Caco-2 (cell line): ENCODE results near the gene METTL25. TPM values are rescaled to one million over a fixed set of nuclear protein-coding genes. Genes with fewer than 3 reads are reported as not detected.

Source experiments
- BruUV-seq: library from RNA; stranded (reverse); fragments of 400-500 nt; replicated peaks from 2 replicates; lab custom pipeline; 2021; lab: Mats Ljungman, UMichigan
- CTCF ChIA-PET: fragments of 300-600 bp; sonication (Branson Sonifier 250); formaldehyde crosslinking; loops from one replicate; lab custom pipeline; 2022; ENCODE audit warnings: antibody characterized with exemption; lab: Charles Lee
- POLR2A ChIA-PET: fragments of 300-600 bp; sonication (Branson Sonifier 250); formaldehyde crosslinking; loops from one replicate; lab custom pipeline; 2022; ENCODE audit warnings: antibody characterized with exemption; lab: Charles Lee
- DNase-seq, 2 experiments: peaks; one replicate each; pipeline versions ENCODE4 v3.0.0 to v3.0.0-alpha.2; 2020 to 2022
- H3K27me3 ChIP-seq: replicated peaks from 2 replicates; pipeline ENCODE4 v1.6.0; 2011; ENCODE audit warnings: low read length; ENCODE audit not compliant: control insufficient read depth, insufficient read depth
- H3K36me3 ChIP-seq: 2 replicates; pipeline ENCODE4 v1.5.1; 2011; ENCODE audit warnings: low read length; ENCODE audit not compliant: control insufficient read depth, insufficient read depth
- H3K4me1 ChIP-seq: fragments of 250-450 bp; sonication (Bioruptor Pico); 2 replicates; pipeline ENCODE4 v1.5.1; 2020; ENCODE audit warnings: mild to moderate bottlenecking
- H3K4me3 ChIP-seq: 2 replicates; pipeline ENCODE4 v1.5.1; 2011; ENCODE audit warnings: low read depth, mild to moderate bottlenecking, control low read depth, low read length
- H3K9me3 ChIP-seq: fragments of 250-450 bp; sonication (Bioruptor Pico); 2 replicates; pipeline ENCODE4 v1.5.1; 2020; ENCODE audit warnings: mild to moderate bottlenecking, moderate library complexity
- H3K27ac Mint-ChIP-seq: one replicate; pipeline ENCODE4 v1.8.0; 2022; ENCODE audit warnings: mixed read lengths; ENCODE audit not compliant: unreplicated experiment
- H3K27me3 Mint-ChIP-seq: one replicate; pipeline ENCODE4 v1.8.0; 2022; ENCODE audit warnings: mixed read lengths; ENCODE audit not compliant: insufficient read depth, unreplicated experiment
- H3K36me3 Mint-ChIP-seq: one replicate; pipeline ENCODE4 v1.8.0; 2022; ENCODE audit warnings: mild to moderate bottlenecking, mixed read lengths; ENCODE audit not compliant: insufficient read depth, unreplicated experiment
- H3K4me1 Mint-ChIP-seq: one replicate; pipeline ENCODE4 v1.8.0; 2022; ENCODE audit warnings: low read depth, mixed read lengths; ENCODE audit not compliant: unreplicated experiment
- H3K4me3 Mint-ChIP-seq: one replicate; pipeline ENCODE4 v1.8.0; 2022; ENCODE audit warnings: mild to moderate bottlenecking, moderate library complexity, mixed read lengths; ENCODE audit not compliant: unreplicated experiment
- H3K9me3 Mint-ChIP-seq: one replicate; pipeline ENCODE4 v1.8.0; 2022; ENCODE audit warnings: mixed read lengths; ENCODE audit not compliant: unreplicated experiment
- intact Hi-C: fragments of 100-400 bp; cut with micrococcal nuclease; formaldehyde crosslinking; loops from one replicate; pipeline ENCODE4 v1.10.0; 2022; ENCODE audit not compliant: unreplicated experiment
- total RNA-seq: library from RNA; stranded (reverse); gene quantifications from 2 replicates; pipeline ENCODE4 v1.2.3, GENCODE V29; 2022
- TF ChIP-seq, protein P1 (sequence below), 2 experiments: fragments of 200-600 bp in 1 of 2; IDR thresholded peaks; 1 replicate in 1 of 2; 2 replicates in 1 of 2; pipeline versions ENCODE4 v1.5.1 to v1.8.0; 2011 to 2022; ENCODE audit warnings: antibody characterized with exemption in 1 of 2, control low read depth in 1 of 2, inconsistent platforms in 1 of 2, low read depth in 1 of 2, low read length in 1 of 2, mild to moderate bottlenecking in 1 of 2, moderate library complexity in 1 of 2; ENCODE audit not compliant: insufficient read depth in 1 of 2, severe bottlenecking in 1 of 2, unreplicated experiment in 1 of 2

Gene METTL25
- total RNA-seq, 1 experiment from 2014 or later = 8.4 TPM

DNA sequence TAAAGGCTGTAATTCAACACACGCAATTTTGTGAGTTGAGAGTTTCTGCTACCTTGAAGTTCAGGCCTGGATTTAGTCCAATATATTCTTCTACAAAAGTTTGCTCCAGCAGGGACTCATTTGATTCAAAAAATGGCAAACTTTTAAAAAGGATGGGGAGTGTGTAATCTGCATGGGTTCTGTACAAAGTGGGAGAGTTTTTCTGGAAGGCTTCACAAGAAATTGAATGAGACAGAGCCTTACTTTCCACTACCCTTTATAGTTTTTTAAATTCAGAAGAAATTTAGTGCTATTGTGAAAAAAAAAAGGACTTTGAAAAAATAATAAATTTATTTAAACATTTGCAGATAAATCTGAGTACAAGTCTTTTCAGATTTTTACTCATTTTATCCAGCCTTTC lies 116.9 kb downstream of the METTL25 start:
- TF ChIP-seq, protein P1, sequence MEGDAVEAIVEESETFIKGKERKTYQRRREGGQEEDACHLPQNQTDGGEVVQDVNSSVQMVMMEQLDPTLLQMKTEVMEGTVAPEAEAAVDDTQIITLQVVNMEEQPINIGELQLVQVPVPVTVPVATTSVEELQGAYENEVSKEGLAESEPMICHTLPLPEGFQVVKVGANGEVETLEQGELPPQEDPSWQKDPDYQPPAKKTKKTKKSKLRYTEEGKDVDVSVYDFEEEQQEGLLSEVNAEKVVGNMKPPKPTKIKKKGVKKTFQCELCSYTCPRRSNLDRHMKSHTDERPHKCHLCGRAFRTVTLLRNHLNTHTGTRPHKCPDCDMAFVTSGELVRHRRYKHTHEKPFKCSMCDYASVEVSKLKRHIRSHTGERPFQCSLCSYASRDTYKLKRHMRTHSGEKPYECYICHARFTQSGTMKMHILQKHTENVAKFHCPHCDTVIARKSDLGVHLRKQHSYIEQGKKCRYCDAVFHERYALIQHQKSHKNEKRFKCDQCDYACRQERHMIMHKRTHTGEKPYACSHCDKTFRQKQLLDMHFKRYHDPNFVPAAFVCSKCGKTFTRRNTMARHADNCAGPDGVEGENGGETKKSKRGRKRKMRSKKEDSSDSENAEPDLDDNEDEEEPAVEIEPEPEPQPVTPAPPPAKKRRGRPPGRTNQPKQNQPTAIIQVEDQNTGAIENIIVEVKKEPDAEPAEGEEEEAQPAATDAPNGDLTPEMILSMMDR (IDR thresholded peaks at IDR 0.05; ENCODE audit: insufficient read depth in 1 of 2, low read depth in 1 of 2, low read length in 1 of 2, severe bottlenecking in 1 of 2, unreplicated experiment in 1 of 2) = no peak
- POLR2A ChIA-PET = no interaction called here

DNA sequence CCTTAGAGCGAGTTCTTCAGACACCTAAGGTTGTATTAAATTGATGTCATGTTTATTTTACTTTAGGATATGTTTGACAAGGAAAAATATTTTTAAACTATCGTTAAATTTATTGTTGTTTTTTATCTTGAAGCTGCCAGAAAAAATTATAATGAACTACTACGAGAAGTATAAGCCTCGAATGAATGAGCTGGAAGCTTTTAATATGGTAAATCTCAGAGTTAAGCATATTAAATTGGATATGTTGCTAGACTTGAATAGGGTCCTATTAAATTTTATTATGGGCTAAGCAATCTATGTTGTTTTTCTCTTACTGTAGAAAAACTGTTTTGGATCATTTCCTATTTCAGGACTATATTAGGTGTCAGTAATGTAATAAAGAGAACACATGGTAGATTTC lies 118.2 kb downstream of the METTL25 start:
- ChIA-PET CTCF (no interaction called here), POLR2A (no interaction called here)
- no peak overlapping the region for H3K4me3 ChIP-seq
- no peak for DNase-seq
- H3K4me1 Mint-ChIP-seq = no peaks in the 10 kb centered on the region
- no peaks in the 10 kb centered on the region for H3K4me1 ChIP-seq
- H3K36me3 Mint-ChIP-seq = no peaks in the 10 kb centered on the region
- H3K9me3 ChIP-seq = 0 out of 2 replicates have a peak, but pooled peaks cover 4% of the 10 kb centered on the region
- intact Hi-C loops = no loop called here
- H3K27me3 ChIP-seq = no peaks in the 10 kb centered on the region
- H3K4me3 Mint-ChIP-seq = no peak overlapping the region
- no TSS peak for BruUV-seq
- H3K9me3 Mint-ChIP-seq = no peaks in the 10 kb centered on the region
- no peaks in the 10 kb centered on the region for H3K36me3 ChIP-seq
- no peaks in the 10 kb centered on the region for H3K27me3 Mint-ChIP-seq
- H3K27ac Mint-ChIP-seq = no peak overlapping the region
- TF ChIP-seq, protein P1 (IDR thresholded peaks at IDR 0.05; ENCODE audit: insufficient read depth in 1 of 2, low read depth in 1 of 2, low read length in 1 of 2, severe bottlenecking in 1 of 2, unreplicated experiment in 1 of 2) = no peak

More for the DNA sequence above, 116.9 kb downstream of the METTL25 start:
- 0 out of 2 replicates have a peak, but pooled peaks cover 4% of the 10 kb centered on the region for H3K9me3 ChIP-seq
- no peak overlapping the region for H3K4me3 ChIP-seq
- H3K4me3 Mint-ChIP-seq = no peak overlapping the region
- no peaks in the 10 kb centered on the region for H3K4me1 Mint-ChIP-seq
- intact Hi-C loops = no loop called here
- no peak for DNase-seq
- CTCF ChIA-PET = no interaction called here
- H3K27ac Mint-ChIP-seq = no peak overlapping the region
- H3K27me3 Mint-ChIP-seq = no peaks in the 10 kb centered on the region
- H3K4me1 ChIP-seq = no peaks in the 10 kb centered on the region
- BruUV-seq = no TSS peak
- peaks cover 3% of the 10 kb centered on the region for H3K36me3 Mint-ChIP-seq
- no peaks in the 10 kb centered on the region for H3K9me3 Mint-ChIP-seq
- H3K27me3 ChIP-seq = no peaks in the 10 kb centered on the region
- no peaks in the 10 kb centered on the region for H3K36me3 ChIP-seq

DNA sequence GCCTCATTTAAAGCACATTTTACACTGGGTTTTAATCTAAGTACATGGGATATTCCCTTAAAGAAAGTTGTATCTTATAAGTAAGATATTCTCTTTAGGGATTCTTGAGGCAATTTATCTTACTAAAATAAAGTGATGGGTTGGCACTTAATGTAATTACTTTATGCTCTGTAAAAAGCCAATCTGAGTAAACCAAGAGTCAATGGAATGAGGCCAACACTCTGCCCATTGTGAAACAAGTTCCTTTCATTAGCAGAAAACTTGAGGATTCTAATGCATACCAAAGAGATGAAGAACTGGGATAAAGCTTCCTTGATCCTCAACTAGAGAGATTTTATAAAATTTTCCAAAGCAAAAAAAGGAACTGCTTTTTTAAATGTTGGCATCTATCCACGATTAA lies 121.2 kb downstream of the METTL25 start:
- BruUV-seq = no TSS peak

More for the DNA sequence above, 121.2 kb downstream of the METTL25 start:
- Histone ChIP-seq H3K4me1 (no peaks in the 10 kb centered on the region), H3K4me3 (no peak overlapping the region), H3K27me3 (no peaks in the 10 kb centered on the region), H3K36me3 (no peaks in the 10 kb centered on the region), H3K9me3 (no peaks in the 10 kb centered on the region)
- DNase-seq = no peak
- H3K27me3 Mint-ChIP-seq = no peaks in the 10 kb centered on the region
- TF ChIP-seq, protein P1 (IDR thresholded peaks at IDR 0.05; ENCODE audit: insufficient read depth in 1 of 2, low read depth in 1 of 2, low read length in 1 of 2, severe bottlenecking in 1 of 2, unreplicated experiment in 1 of 2) = no peak
- no peak overlapping the region for H3K27ac Mint-ChIP-seq
- no peak overlapping the region for H3K4me3 Mint-ChIP-seq
- ChIA-PET POLR2A (no interaction called here), CTCF (no interaction called here)
- intact Hi-C loops = no loop called here
- no peaks in the 10 kb centered on the region for H3K4me1 Mint-ChIP-seq
- no peaks in the 10 kb centered on the region for H3K36me3 Mint-ChIP-seq
- no peaks in the 10 kb centered on the region for H3K9me3 Mint-ChIP-seq
